Measurements from ENCODE around the gene CPED1. TPM values are rescaled to one million over a fixed set of nuclear protein-coding genes. Genes with fewer than 3 reads are reported as not detected.

The CPED1 gene
- total and polyA plus RNA-seq, 10 of the 15 experiments (the other 5 are each of a cell fraction or from before 2014, with no cell fraction given): 0.01 to 0.77 (median 0.10) TPM; not detected in 1

DNA sequence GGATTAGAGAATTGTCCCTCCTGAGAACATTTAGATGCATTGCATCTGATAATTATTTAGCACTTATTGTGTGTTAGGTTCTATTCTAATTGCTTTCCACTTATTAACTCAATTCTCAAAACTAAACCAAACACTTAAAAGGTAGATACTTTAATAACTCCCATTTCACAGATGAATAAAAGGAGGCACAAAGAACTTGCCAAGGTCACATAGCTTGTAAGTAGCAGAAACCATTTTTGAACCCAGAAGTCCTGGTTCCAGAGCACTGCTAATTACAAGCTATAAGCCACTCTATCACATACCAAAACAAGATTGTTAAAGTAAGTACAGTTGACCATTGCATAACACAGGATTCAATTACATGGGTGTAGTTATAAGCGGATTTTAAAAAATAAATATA, 164.9 kb downstream of the CPED1 start:
- H3K36me3 ChIP-seq (ENCODE audit: control insufficient read depth in 2 of 2, insufficient read depth in 2 of 2, low read length in 1 of 2): no peaks in the 10 kb centered on the region
- no peaks in the 10 kb centered on the region for H3K27me3 ChIP-seq (replicated peaks in 1 of 2; ENCODE audit: control insufficient read depth in 2 of 2, insufficient read depth in 2 of 2, low read length in 1 of 2)
- no peak for FAIRE-seq
- WGBS (ENCODE audit: insufficient coverage, insufficient replicate concordance, low lambda C conversion rate, missing lambda C conversion rate): 89% methylated on average over 1 of the region's 1 CpG
- ChIA-PET SMC1A (ENCODE audit: uncharacterized antibody, unreplicated experiment) (no interaction called here), RAD21 (ENCODE audit: unreplicated experiment) (no interaction called here), POLR2A (no interaction called here), CTCF (interaction anchor here (1.5 kb wide), 1 partner anchor 14 kb away, joined by 6 read pairs; no protein-coding TSS in a partner anchor)
- TF ChIP-seq POU2F2 (IDR thresholded peaks at IDR 0.05; ENCODE audit: borderline replicate concordance, low read depth, low read length) (no peak), TCF7 (IDR thresholded peaks at IDR 0.05; ENCODE audit: borderline replicate concordance) (no peak), NFYA (IDR thresholded peaks at IDR 0.05; ENCODE audit: borderline replicate concordance, low read depth, low read length) (no peak), EZH2 (IDR thresholded peaks at IDR 0.05; ENCODE audit: borderline replicate concordance, control insufficient read depth, low read depth, low read length) (no peak), ZNF24 (IDR thresholded peaks at IDR 0.05) (no peak), RUNX3 (IDR thresholded peaks at IDR 0.05; ENCODE audit: low read length) (no peak), BCL11A (IDR thresholded peaks at IDR 0.05; ENCODE audit: low read depth, low read length) (no peak), ESRRA (IDR thresholded peaks at IDR 0.05; ENCODE audit: low read length) (no peak), PML (IDR thresholded peaks at IDR 0.05; ENCODE audit: low read length) (no peak), CBFB (IDR thresholded peaks at IDR 0.05; ENCODE audit: low read depth) (no peak), MYB (IDR thresholded peaks at IDR 0.05; ENCODE audit: borderline replicate concordance, low read depth, low read length) (no peak), RELA (IDR thresholded peaks at IDR 0.05; ENCODE audit: borderline replicate concordance, partially characterized antibody) (no peak), NFYB (IDR thresholded peaks at IDR 0.05; ENCODE audit: insufficient read depth, low read depth, low read length) (no peak)
- TF ChIP-seq, protein P1, sequence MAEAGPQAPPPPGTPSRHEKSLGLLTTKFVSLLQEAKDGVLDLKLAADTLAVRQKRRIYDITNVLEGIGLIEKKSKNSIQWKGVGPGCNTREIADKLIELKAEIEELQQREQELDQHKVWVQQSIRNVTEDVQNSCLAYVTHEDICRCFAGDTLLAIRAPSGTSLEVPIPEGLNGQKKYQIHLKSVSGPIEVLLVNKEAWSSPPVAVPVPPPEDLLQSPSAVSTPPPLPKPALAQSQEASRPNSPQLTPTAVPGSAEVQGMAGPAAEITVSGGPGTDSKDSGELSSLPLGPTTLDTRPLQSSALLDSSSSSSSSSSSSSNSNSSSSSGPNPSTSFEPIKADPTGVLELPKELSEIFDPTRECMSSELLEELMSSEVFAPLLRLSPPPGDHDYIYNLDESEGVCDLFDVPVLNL (IDR thresholded peaks at IDR 0.05; ENCODE audit: low read depth, low read length): no peak
- in situ Hi-C loops (cut with MboI): no loop called here
- no peak overlapping the region for H3K27ac ChIP-seq (ENCODE audit: control insufficient read depth, insufficient read depth)
- no peak overlapping the region for H2AFZ ChIP-seq (ENCODE audit: control insufficient read depth, low read depth, low read length)
- intact Hi-C loops (cut with micrococcal nuclease; ENCODE audit: unreplicated experiment): no loop called here
- H4K20me1 ChIP-seq (ENCODE audit: control insufficient read depth, insufficient read depth): no peaks in the 10 kb centered on the region
- H3K4me3 ChIP-seq: no peak overlapping the region
- no peak for ATAC-seq
- no peak overlapping the region for H3K9ac ChIP-seq (ENCODE audit: control insufficient read depth, insufficient read depth, low read length)
- H3K79me2 ChIP-seq (ENCODE audit: control insufficient read depth, insufficient read depth, low read length): no peaks in the 10 kb centered on the region
- no peak for DNase-seq (ENCODE audit: low read depth, low spot score)
- H3K4me1 ChIP-seq (ENCODE audit: control insufficient read depth, insufficient read depth, low read length): no peaks in the 10 kb centered on the region
- no TSS peak for BruUV-seq (replicated peaks)
- H3K4me2 ChIP-seq (ENCODE audit: control insufficient read depth, insufficient read depth): no peak overlapping the region
- no peaks in the 10 kb centered on the region for H3K9me3 ChIP-seq (replicated peaks; ENCODE audit: control insufficient read depth, insufficient read depth, low read length)
